Right ventricle myocardium superior (tissue), 1 donor: ENCODE data around the gene RNU1-1. TPM values are rescaled to one million over a fixed set of nuclear protein-coding genes. Genes with fewer than 3 reads are reported as not detected.
"Not testable (repeated sequence)": the region's sequence is repeated elsewhere in the genome, so short reads cannot be mapped to it uniquely, and the experiment has no call there.

ENCODE experiments used
- ATAC-seq: fragments of 200-7000 bp; cut with Tn5 transposase; one replicate; pipeline ENCODE4 v1.9.1; 2020; ENCODE audit warnings: mild to moderate bottlenecking; ENCODE audit not compliant: poor library complexity
- DNase-seq: peaks from one replicate; pipeline ENCODE4 v3.0.0-alpha.2; 2020
- intact Hi-C: fragments of 100-400 bp; cut with DNase I; formaldehyde crosslinking; loops from one replicate; pipeline ENCODE4 v1.11.2; 2022
- total RNA-seq: library from RNA; stranded (reverse); fragmentation: NEBNext Ultra II Directional; extraction: Animal tissue kit (Norgen Biotek cat#: 25700); gene quantifications from one replicate; pipeline ENCODE4 v1.2.1, GENCODE V29; 2021
- donor health status: DM: no; HTN: yes; CAD: no; lungs with severe emphysema.

Gene RNU1-1
- total RNA-seq, 1 donor from 2014 or later = 9,391 TPM

GRCh38 chr1:16475771-16476770 is 38.0 kb downstream of the RNU1-1 start:
- DNase-seq, ATAC-seq, intact Hi-C loops: not testable (repeated sequence)

- intact Hi-C loops, ATAC-seq, DNase-seq: not testable (repeated sequence)
Measured at GRCh38 chr1:16474891-16475290, 39.2 kb downstream of the RNU1-1 start.

- intact Hi-C loops = no loop called here
- ATAC-seq (no peak), DNase-seq (no peak)
Measured at GRCh38 chr1:16474166-16474800, 39.8 kb downstream of the RNU1-1 start.

- intact Hi-C loops = no loop called here
- ATAC-seq (no peak), DNase-seq (no peak)
Measured at GRCh38 chr1:16468558-16468957, 45.5 kb downstream of the RNU1-1 start.

GRCh38 chr1:16464917-16465625 is 49.0 kb downstream of the RNU1-1 start:
- ATAC-seq (no peak), DNase-seq (no peak)
- intact Hi-C loops = no loop called here

Other genes with a start within 250 kb of the RNU1-1 start
- 17.1 TPM for gene FBXO42, start 161.8 kb downstream of the RNU1-1 start, total RNA-seq
- 91.1 TPM for gene SZRD1, start 147.0 kb downstream of the RNU1-1 start, total RNA-seq
- not detected for gene SPATA21, start 76.9 kb downstream of the RNU1-1 start, total RNA-seq
- 14.6 TPM for gene NECAP2, start 73.6 kb downstream of the RNU1-1 start, total RNA-seq
- gene NBPF1, start 99.3 kb upstream of the RNU1-1 start, total RNA-seq = 11.7 TPM
- 9,391 TPM for gene RNU1-3, start 152.7 kb upstream of the RNU1-1 start, total RNA-seq
- 9,391 TPM for gene RNU1-4, start 226.2 kb upstream of the RNU1-1 start, total RNA-seq